HG03432 (cell line): ENCODE data around the gene NFATC3.

Source experiments
- ATAC-seq: cut with Tn5 transposase; IDR thresholded peaks from one replicate; pipeline ENCODE4 v1.9.1; 2021; ENCODE audit warnings: mild to moderate bottlenecking, moderate library complexity; ENCODE audit not compliant: unreplicated experiment

Gene NFATC3

DNA sequence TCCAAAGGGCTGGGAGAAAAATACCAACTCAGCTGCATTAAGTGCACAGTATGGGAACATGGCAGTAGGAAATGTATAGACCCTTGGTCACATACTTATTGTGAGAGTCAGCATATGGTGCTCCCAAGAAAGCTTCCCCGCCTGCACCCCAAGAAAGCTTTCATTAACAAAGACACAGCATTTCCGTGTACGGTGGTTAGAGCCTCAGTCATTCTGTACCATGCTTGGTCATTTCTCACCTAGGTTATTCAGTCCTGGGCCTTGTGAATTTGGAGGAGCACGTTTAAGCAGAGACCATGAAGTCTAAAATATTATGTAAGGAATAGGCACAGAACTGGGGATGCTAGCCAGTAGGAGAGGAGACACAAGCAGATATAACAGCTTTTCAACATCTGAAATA is 94.7 kb downstream of the NFATC3 start:
- ATAC-seq = no peak

DNA sequence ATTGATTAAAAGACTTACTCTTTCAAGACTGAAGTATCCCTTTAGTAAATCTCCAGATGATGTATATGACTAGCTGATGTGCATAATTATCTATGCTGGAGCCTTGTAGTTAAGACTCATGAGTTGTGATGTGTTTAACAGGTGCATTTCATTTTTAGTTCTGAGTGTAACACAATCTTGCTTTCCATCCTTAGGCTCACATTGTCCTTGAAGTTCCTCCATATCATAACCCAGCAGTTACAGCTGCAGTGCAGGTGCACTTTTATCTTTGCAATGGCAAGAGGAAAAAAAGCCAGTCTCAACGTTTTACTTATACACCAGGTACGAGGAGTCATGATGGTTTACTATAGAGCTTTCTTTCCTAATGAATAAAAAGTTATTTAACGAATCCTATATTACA is 97.9 kb downstream of the NFATC3 start:
- no peak for ATAC-seq

DNA sequence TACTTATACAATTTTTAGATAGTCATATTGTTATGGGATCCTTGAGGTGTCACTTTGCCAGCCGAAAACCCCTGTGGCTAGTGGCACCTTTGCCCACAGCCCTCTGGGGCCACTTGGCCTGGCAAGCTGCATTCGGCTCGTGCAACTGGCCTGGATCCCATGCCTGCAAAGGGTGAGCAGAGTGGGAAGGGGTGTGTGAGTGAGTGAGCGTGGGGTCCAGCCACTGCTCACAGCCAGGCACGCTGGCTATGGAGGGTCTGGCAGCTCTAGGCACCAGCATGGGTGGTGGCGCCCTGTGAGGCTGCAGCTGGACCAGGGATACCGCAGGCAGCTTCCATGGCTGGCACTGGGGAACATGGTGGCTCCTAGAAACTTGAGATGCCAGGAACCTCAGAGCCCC is 101.7 kb downstream of the NFATC3 start:
- no peak for ATAC-seq

GRCh38 chr16:68187505-68187904 is 102.3 kb downstream of the NFATC3 start:
- ATAC-seq = no peak

- no peak for ATAC-seq
Measured at GRCh38 chr16:68188170-68188569, 103.0 kb downstream of the NFATC3 start.

DNA sequence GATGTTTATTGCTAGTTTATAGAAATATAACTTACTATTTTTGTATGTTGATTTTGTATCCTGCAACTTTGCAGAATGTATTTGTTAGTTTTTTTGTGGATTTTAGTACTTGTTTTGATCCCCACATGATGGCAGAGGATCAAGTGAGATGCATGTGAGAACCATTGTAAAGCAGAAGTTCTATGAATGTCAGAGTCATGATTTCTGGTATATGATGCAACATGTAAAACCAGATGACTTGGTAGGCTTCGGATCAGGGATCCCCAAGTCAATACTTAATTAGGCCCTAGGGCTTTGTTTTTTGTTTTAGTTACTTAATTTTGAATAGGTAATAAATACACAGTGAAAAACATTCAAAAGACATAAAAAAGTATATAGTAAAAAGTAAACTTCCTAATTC is 104.9 kb downstream of the NFATC3 start:
- no peak for ATAC-seq

- ATAC-seq = no peak
Measured at GRCh38 chr16:68190736-68191510, 105.8 kb downstream of the NFATC3 start.

- no peak for ATAC-seq
Measured at GRCh38 chr16:68194251-68194650, 109.1 kb downstream of the NFATC3 start.

- no peak for ATAC-seq
Measured at GRCh38 chr16:68197250-68197649, 112.1 kb downstream of the NFATC3 start.

GRCh38 chr16:68200088-68200783 is 115.1 kb downstream of the NFATC3 start:
- ATAC-seq = no peak

GRCh38 chr16:68202091-68202519 is 116.9 kb downstream of the NFATC3 start:
- ATAC-seq = no peak

DNA sequence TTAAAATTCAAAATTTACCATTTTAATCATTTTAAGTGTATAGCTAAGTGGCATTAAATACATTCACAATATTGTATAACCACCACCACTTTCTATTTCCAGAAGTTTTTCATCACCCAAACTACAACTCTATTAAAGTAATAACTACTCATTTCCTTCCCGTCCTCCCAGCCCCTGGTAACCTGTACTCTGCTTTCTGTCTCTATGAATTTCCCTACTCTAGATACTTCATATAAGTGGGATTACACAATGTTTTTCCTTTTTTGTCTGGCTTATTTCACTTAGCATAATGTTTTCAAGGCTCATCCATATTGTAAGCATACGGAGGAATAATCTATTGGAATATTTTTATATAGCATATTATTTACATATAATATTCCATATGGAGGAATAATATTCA is 121.1 kb downstream of the NFATC3 start:
- no peak for ATAC-seq

DNA sequence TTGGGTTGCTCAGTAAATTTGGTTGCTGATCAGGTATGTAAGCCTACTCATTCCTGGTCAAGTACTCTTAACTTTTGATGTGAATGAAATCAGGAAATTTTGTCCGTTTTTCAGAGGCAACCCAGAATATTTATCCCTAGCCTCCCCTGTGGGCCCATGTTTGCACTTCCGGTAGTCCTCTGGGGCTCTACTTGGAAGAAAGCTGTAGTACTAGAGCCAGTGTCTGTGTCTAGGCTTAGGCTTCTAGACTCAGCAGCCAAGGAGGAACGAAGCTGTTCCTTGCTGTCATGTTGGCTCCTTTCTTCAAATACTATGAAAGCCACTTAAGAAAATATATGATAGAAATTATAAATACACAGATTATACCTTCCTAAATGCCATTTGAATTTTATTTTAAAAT is 129.6 kb downstream of the NFATC3 start:
- ATAC-seq = no peak

DNA sequence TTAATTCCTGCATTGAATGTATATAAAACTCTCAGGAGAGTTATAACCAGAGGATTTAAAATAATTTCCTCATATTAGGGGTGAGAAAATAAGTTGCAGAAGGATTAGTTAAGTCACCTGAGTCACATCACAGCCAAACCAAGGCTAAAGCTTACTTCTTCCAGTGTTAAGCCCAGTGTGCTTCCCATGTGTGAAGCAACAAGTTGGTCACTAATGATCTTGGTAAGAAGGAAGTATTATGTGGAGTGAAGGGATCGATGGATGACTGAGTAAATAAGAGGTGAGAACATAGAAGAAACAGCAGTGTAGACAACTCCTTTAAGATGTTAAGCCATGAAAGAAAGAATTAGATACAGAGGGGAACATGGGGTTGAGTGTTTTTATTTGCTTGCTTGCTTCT is 130.1 kb downstream of the NFATC3 start:
- no peak for ATAC-seq

- ATAC-seq = no peak
Measured at GRCh38 chr16:68216240-68216639, 131.1 kb downstream of the NFATC3 start.

DNA sequence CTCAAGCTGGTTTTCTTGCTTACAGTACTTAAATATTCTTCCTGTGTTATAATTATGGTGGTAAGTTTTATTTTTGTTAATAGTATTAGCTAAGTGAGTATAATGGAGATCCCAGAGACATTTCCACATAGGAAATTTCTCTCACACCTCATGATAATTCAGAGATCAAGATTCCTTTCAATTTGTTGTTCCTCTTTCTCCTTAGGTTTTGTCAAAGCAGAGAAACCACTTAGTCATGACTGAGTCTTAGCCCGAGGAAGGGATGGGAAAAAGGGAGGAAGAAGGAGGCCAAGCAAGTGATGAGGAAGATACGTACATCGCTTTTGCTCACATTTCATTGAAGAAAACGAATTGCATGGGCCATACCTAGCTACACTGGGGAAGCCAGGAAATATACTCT is 132.3 kb downstream of the NFATC3 start:
- no peak for ATAC-seq

- ATAC-seq = no peak
Measured at GRCh38 chr16:68219725-68220351, 134.7 kb downstream of the NFATC3 start.

DNA sequence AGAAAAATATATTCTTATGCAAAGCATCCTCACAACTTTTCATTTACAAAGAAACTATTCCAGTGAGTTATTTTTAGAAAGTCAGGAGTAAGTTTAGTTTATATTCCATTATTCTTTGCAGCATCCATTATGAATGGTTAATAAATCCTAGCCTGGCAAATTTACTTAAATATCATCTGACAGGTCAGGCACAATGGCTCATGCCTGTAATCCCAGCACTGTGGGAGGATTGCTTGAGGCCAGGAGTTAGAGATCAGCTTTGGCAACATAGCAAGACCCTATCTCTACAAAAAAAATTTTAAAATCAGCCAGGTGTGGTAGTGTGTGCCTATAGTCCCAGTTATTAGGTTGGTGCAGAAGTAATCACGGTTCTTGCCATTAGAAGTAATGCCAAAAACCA is 137.9 kb downstream of the NFATC3 start:
- ATAC-seq = no peak

- no peak for ATAC-seq
Measured at GRCh38 chr16:68226116-68226515, 140.9 kb downstream of the NFATC3 start.

DNA sequence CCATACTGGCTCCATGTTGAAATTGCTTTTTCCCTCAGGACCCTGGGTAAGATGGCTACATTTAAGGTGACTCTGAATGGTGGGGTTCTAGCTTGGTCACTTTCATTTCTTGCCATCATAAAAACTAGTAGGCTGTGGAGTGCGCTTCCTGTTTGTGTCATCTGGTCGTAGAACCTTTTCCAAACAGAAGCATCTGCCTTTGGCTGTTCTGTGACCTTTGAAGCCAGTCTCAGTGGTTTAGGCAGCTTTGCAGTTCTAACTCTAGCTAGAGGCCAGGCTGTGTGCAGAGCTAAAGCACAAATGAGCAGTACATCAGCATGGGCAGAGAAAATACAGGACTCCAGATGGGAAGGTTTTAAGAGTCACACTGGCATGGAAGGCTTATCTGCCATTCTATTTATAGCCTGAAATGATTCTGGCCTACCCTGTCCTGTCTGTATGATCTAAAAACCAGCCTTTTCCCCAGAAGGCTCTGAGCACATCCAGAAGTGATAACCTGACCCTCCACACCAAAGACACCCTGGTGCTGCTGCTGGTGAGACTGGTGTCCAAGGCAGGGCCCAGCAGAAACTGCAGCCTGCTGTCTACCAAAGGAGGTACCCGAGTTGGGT is 142.1 kb downstream of the NFATC3 start:
- ATAC-seq = no peak

- no peak for ATAC-seq
Measured at GRCh38 chr16:68227850-68228553, 142.8 kb downstream of the NFATC3 start.
